RWPE1 (cell line): Measurements from ENCODE around the gene TSPO.

Experiments used
- CTCF ChIA-PET: fragments of 350-600 bp; sonication (Branson Sonifier 250); formaldehyde crosslinking; extraction: SDS; loops from one replicate; lab custom pipeline; 2021; lab: Yijun Ruan, JAX
- POLR2A ChIA-PET: fragments of 400-600 bp; formaldehyde crosslinking; extraction: SDS; loops from one replicate; lab custom pipeline; 2020; ENCODE audit warnings: antibody characterized with exemption; ENCODE audit not compliant: low non-redundant PET; lab: Yijun Ruan, JAX
- DNase-seq: peaks from one replicate; pipeline ENCODE4 v3.0.0; 2012; ENCODE audit warnings: low spot score
- H3K27ac ChIP-seq: fragments of 450-650 bp; 2 replicates; pipeline ENCODE4 v1.5.1; 2017
- TF ChIP-seq, protein P1 (sequence below): fragments of 450-650 bp; conservative IDR thresholded peaks from 2 replicates; pipeline ENCODE4 v1.5.1; 2017; ENCODE audit warnings: low read depth, mild to moderate bottlenecking

The TSPO gene

DNA sequence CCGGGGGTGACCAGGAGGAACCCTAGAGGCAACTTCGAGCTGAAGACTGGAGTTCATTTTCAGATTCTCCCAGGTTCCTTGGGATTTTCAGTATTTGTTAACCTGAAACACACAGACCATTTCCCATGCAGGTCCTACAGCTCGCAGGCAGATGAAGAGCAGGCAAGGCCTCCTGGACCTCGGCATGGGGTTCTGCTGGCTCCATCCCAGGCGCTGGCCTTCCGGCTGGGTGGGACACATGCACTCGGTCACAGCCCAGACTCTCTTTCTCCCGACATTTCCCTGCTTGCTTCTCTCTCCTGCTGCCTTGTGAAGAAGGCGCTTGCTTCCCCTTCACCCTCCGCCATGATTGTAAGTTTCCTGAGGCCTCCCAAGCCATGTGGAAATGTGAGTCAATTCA, 51.0 kb downstream of the TSPO start:
- DNase-seq, result no peak
- ChIA-PET POLR2A (no interaction called here), CTCF (interaction anchor here (0.6 kb wide), 1 partner anchor 22 kb away, joined by 7 read pairs; no protein-coding TSS in a partner anchor)
- no peak overlapping the region for H3K27ac ChIP-seq
- TF ChIP-seq, protein P1, sequence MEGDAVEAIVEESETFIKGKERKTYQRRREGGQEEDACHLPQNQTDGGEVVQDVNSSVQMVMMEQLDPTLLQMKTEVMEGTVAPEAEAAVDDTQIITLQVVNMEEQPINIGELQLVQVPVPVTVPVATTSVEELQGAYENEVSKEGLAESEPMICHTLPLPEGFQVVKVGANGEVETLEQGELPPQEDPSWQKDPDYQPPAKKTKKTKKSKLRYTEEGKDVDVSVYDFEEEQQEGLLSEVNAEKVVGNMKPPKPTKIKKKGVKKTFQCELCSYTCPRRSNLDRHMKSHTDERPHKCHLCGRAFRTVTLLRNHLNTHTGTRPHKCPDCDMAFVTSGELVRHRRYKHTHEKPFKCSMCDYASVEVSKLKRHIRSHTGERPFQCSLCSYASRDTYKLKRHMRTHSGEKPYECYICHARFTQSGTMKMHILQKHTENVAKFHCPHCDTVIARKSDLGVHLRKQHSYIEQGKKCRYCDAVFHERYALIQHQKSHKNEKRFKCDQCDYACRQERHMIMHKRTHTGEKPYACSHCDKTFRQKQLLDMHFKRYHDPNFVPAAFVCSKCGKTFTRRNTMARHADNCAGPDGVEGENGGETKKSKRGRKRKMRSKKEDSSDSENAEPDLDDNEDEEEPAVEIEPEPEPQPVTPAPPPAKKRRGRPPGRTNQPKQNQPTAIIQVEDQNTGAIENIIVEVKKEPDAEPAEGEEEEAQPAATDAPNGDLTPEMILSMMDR, result no peak

DNA sequence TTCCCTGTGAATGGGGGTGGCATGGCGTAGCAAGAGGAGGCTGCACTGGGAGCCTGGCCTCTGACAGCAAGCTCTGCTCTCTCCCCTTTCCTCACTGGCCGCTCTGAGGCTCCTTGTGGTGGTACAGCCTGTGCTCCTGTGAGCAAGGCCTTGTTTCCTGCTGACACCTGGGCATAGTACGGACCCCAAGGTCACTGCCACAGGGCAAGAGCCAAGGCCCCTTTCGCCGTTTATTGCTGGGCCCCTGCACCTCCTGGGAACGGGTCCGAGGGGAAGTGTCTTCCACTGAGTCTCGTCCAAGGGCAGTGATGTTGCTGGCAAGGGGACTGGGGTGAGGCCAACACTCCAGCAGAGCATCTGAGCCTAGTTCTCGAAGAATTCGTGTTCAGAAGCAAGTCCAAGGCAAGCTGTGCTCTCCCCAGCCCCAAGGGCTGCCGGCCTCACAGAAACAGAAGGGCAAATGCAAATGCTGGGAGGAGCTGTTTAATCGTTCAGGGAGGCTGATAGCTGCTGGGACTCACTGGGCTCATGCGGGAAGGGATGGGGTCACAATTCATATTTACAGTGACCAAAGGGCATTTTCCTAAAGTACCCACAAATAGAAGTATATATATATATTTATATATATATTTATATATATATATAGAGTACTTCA, 51.5 kb downstream of the TSPO start:
- TF ChIP-seq, protein P1, result no peak
- POLR2A ChIA-PET, result no interaction called here
- DNase-seq, result no peak
- no peak overlapping the region for H3K27ac ChIP-seq
- CTCF ChIA-PET, result no interaction called here

DNA sequence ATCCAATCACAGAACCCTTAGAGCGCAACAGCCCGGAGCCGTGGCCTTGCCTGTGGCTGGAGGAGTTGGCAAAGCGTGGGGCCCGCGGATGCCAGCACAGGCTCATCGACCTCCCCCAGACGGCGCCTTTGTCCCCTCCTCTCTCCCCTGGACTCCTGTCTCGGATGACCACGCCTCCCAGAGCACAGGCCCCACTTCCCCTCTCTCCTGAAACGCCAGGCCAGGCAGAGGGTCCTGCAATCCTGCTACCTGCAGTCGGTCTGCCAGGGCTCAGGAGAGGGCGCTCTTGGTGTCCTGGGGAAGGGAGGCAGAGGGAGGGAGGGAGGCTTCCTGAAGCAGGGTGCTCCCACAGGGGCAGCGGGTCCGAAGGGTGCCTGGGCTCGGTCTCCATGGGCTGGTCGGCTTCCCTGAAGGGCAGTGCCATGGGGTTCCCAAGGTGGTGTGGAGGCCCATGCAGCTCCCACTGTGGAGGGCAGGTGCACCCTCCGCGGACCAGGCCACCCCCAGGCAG, 52.2 kb downstream of the TSPO start:
- TF ChIP-seq, protein P1, result no peak
- POLR2A ChIA-PET, result no interaction called here
- DNase-seq, result no peak
- H3K27ac ChIP-seq, result no peak overlapping the region
- CTCF ChIA-PET, result no interaction called here

DNA sequence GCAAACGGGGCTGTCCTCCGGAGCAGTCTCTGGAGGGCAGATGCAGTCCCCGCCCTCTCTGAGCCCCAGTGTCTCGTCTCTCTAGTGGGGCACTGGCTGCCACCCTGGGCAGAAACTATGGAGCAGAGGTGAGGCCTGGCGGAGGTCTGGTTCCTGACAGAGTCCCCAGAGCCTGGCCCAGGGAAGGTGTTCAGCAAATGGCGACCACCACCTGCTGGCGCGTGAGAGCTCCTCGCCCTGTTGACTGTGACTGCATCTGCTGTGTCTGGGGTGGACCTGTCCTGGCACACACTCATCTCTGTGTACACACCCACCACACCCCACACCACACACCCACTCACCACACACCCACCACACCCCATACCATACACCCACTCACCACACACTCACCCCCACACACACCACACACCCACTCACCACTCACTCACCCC, 53.9 kb downstream of the TSPO start:
- DNase-seq, result no peak
- POLR2A ChIA-PET, result no interaction called here
- H3K27ac ChIP-seq, result no peak overlapping the region
- TF ChIP-seq, protein P1, result no peak
- CTCF ChIA-PET, result interaction anchor here (0.6 kb wide), 1 partner anchor 10 kb away, joined by 3 read pairs; no protein-coding TSS in a partner anchor

DNA sequence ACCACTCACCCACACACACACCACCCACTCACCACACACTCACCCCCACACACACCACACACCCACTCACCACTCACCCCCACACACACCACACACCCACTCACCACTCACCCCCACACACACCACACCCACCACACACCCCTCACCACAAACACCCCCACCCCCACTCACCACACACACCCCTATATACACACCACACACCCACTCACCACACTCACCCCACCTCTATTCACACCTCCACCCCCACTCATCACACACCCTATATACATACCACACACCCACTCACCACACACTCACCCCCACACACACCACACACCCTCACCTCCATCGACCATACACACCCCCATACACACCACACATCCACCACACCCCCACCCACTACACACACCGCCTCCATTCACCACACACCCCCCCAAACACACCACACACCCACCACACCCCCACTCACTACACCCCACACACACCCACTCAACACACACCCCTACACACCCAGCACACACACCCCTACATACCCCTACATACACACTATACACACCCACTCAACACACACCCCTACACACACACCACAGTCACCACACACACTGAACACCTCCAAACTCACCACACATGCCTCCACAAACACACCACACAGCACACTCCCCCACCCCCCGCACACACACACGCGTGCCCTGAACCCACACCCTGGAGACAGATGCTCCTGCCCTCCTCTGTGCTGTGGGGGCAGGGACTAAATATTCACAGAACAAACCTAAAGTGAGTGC, 54.6 kb downstream of the TSPO start:
- H3K27ac ChIP-seq, result no peak overlapping the region
- ChIA-PET CTCF (interaction anchor here (0.6 kb wide), 1 partner anchor 10 kb away, joined by 3 read pairs; no protein-coding TSS in a partner anchor), POLR2A (no interaction called here)
- DNase-seq, result no peak
- TF ChIP-seq, protein P1, result no peak

DNA sequence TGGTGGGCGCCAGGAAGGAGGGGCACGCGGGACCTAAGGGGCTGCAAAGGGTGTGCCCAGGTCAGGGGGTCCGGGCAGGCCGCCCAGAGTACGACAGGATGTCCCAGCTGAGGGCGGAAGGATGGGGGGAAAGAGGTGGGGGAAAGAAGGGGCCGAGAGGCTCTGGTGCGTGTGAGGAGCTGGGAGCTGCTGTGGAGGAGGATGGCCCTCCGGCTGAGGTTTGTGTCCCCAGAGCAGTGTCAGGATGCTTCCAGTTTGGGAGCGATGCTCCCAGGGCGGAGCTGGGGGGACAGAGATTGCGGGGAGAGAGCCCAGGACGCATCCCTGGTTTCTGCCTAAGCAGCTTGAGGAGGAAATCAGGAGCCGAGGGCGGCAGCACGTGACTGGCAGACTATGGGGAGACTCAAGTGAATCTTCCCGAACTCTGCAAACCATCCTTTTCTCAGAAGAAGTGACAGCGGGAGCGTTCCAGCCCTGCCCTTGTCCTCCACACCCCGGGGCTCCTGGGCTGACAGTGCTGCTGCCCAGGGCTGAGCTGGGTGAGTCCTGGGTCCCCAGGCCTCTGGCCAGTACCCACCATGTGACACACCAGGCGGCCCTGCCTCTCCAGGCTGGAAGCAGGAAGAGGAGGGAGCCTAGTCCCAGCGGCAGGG, 55.3 kb downstream of the TSPO start:
- CTCF ChIA-PET, result no interaction called here

More for the DNA sequence above, 55.3 kb downstream of the TSPO start:
- TF ChIP-seq, protein P1, result no peak
- H3K27ac ChIP-seq, result no peak overlapping the region
- no peak for DNase-seq
- POLR2A ChIA-PET, result no interaction called here
